Pancreas (tissue), 10 donors: ENCODE data around the gene ATP1A2. TPM values are rescaled to one million over a fixed set of nuclear protein-coding genes. Genes with fewer than 3 reads are reported as not detected.

ENCODE experiments used
- ATAC-seq, 4 donors: fragments of 200-7000 bp; cut with Tn5 transposase; one replicate each; pipeline versions ENCODE4 v1.8.0 to v1.9.1; 2020; ENCODE audit warnings: mild to moderate bottlenecking in 4 of 4, moderate library complexity in 4 of 4
- DNase-seq, 6 donors: peaks; one replicate each; pipeline ENCODE4 v3.0.0-alpha.2; 2020
- FAIRE-seq: peaks from 2 replicates; lab custom pipeline; 2012; peaks lifted over from hg19 to GRCh38; lab: Jason Lieb, UNC
- H3K27ac ChIP-seq, 4 donors: fragments of 200-600 bp; sonication (generic); 1 replicate in 3 of 4; 2 replicates in 1 of 4; pipeline versions ENCODE4 v1.5.0 to v1.8.0; 2020
- H3K27me3 ChIP-seq, 4 donors: fragments of 200-600 bp; one replicate each; pipeline ENCODE4 v1.8.0; 2021
- H3K36me3 ChIP-seq, 3 donors: fragments of 200-600 bp; sonication (generic) in 1 of 3; one replicate each; pipeline versions ENCODE4 v1.5.0 to v1.8.0; 2020 to 2021
- H3K4me1 ChIP-seq, 3 donors: fragments of 200-600 bp; one replicate each; pipeline ENCODE4 v1.8.0; 2021
- H3K4me3 ChIP-seq, 4 donors: fragments of 200-600 bp; sonication (generic) in 2 of 4; one replicate each; pipeline versions ENCODE4 v1.5.0 to v1.8.0; 2020 to 2021
- H3K9me3 ChIP-seq, 4 donors: fragments of 200-600 bp; one replicate each; pipeline ENCODE4 v1.8.0; 2021
- WGBS, 2 donors: extraction: QIAGEN DNeasy Blood & Tissue Kit; methylation state at CpG; one replicate each; pipeline ENCODE4 v1.1.7; 2013; 5-methylcytosine and 5-hydroxymethylcytosine counted together
- intact Hi-C, 3 donors: fragments of 100-400 bp; cut with DNase I; formaldehyde crosslinking; loops; one replicate each; pipeline versions ENCODE4 v1.11.1 to v1.14.2; 2022
- polyA plus RNA-seq, 2 donors: library from polyadenylated mRNA; stranded (reverse); fragments of 200-250 nt; gene quantifications; one replicate each; pipeline ENCODE4 v1.2.3, GENCODE V29; 2013
- total RNA-seq, 6 donors: library from RNA; stranded (reverse); fragmentation: NEBNext Ultra II Directional in 4 of 6; extraction: Animal tissue kit (Norgen Biotek cat#: 25700) in 4 of 6; gene quantifications; one replicate each; pipeline versions ENCODE4 v1.2.1 to v1.2.4, GENCODE V29; 2021 to 2023
- TF ChIP-seq, protein P1 (sequence below), 4 donors: fragments of 200-600 bp; sonication (generic) in 3 of 4; IDR thresholded peaks; one replicate each; pipeline versions ENCODE4 v1.5.0 to v1.8.0; 2021; ENCODE audit warnings: antibody characterized with exemption in 4 of 4
- donor health status: healthy with polysubstance abuse.
- donor health status: DM: no; HTN: no; CAD: no; lungs with moderate emphysema.
- donor health status: DM: no; HTN: no; CAD: no.
- donor health status: control.
- donor health status: control.
- donor health status: Bipolar disorder and iron deficiency.
- donor health status: DM: yes; HTN: yes; CAD: no.
- donor health status: DM: no; HTN: no; CAD: no.
- donor health status: DM: no; HTN: no; CAD: no.
- donor health status: DM: yes; HTN: yes; CAD: no.

The ATP1A2 gene
- total and polyA plus RNA-seq, 8 donors = 0.34 to 2.7 (median 0.53) TPM

DNA sequence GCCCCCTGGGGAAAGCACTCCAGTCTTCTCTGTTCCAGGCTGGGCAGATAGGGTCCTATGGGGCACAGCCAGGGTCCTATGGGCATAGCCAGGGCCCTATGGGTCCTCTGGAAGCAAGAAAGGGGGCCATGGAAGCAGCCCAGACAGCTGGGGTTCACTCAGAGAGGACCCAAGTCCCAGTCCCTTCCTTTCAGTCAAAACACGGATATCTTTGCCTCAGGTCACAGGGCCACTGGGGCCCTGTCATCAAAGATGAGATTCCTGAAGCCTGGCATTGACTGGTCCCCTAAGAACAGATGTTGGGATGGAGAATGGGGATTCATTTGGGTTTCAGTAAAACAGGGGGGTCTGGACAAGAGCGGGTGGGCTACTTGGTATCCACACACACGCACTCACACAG is 25.7 kb upstream of the ATP1A2 start:
- H3K27me3 ChIP-seq = no peaks in the 10 kb centered on the region
- intact Hi-C loops = no loop called here
- TF ChIP-seq, protein P1, sequence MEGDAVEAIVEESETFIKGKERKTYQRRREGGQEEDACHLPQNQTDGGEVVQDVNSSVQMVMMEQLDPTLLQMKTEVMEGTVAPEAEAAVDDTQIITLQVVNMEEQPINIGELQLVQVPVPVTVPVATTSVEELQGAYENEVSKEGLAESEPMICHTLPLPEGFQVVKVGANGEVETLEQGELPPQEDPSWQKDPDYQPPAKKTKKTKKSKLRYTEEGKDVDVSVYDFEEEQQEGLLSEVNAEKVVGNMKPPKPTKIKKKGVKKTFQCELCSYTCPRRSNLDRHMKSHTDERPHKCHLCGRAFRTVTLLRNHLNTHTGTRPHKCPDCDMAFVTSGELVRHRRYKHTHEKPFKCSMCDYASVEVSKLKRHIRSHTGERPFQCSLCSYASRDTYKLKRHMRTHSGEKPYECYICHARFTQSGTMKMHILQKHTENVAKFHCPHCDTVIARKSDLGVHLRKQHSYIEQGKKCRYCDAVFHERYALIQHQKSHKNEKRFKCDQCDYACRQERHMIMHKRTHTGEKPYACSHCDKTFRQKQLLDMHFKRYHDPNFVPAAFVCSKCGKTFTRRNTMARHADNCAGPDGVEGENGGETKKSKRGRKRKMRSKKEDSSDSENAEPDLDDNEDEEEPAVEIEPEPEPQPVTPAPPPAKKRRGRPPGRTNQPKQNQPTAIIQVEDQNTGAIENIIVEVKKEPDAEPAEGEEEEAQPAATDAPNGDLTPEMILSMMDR (IDR thresholded peaks at IDR 0.05) = no peak
- FAIRE-seq (no peak), ATAC-seq (no peak), DNase-seq (no peak)
- H3K4me3 ChIP-seq = no peak overlapping the region
- peaks cover 0 to 29% (median 0%) of the 10 kb centered on the region in 3 donors for H3K36me3 ChIP-seq
- no peaks in the 10 kb centered on the region for H3K4me1 ChIP-seq
- no peak overlapping the region for H3K27ac ChIP-seq
- no peaks in the 10 kb centered on the region for H3K9me3 ChIP-seq
- WGBS, 2 donors = 82 to 98% methylated on average over 3 of the region's 3 CpGs

DNA sequence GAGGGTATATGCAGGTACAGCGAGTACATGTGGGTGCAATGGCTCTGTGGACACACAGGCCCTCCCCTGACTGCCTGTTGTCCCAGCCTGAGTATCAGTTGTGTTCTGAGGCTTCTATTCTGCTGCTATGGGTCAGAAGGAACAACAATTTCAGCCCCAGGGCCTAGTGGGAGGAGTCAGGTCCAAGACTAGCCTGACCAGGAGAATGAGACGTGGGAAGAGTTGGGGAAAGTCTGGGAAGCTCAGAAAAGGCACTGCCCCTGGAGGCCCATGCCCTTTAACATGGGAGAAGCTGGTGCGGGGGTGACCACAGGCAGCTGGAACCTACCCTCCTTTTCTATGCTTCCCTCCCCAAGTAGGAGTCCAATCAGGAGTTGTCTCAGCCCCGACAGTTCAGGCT is 24.8 kb upstream of the ATP1A2 start:
- intact Hi-C loops = no loop called here
- WGBS, 2 donors = 91 to 96% methylated on average over 4 of the region's 4 CpGs

DNA sequence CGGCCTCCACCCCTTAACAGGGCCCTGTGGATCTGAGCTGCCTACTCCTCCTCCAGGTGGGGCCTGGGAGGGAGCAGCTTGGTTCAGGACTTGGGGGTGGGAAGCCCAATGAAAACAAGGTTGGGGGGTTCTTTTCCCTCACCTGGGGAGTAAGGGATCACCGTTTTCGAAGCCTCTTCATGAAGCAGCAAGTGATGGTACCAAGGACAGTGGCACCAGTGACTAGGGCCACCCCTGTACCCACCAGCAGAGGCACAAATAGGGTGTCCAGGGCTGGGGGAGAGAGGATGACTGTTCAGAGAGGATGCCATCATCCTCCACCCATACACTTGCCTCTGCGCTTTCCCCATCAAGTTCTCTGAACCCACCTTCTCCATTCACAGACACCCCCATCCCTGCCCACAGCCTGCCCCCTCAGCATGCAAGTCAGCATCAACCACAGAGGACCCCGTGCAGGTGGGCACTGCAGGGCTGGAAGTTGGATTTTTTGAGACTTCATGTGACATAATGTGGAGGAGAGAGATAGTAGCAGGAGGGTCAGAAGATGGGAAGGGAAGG is 23.8 kb upstream of the ATP1A2 start:
- 89 to 94% methylated on average over 5 of the region's 5 CpGs for WGBS, 2 donors
- H3K36me3 ChIP-seq = peaks cover 0 to 29% (median 0%) of the 10 kb centered on the region in 3 donors
- FAIRE-seq = no peak
- no peak overlapping the region for H3K4me3 ChIP-seq
- no peaks in the 10 kb centered on the region for H3K9me3 ChIP-seq
- H3K27ac ChIP-seq = no peak overlapping the region
- ATAC-seq = no peak
- H3K27me3 ChIP-seq = no peaks in the 10 kb centered on the region
- intact Hi-C loops = no loop called here
- DNase-seq = no peak
- peaks cover 0 to 8% (median 7%) of the 10 kb centered on the region in 3 donors for H3K4me1 ChIP-seq
- TF ChIP-seq, protein P1 (IDR thresholded peaks at IDR 0.05) = no peak

More for the DNA sequence above, 24.8 kb upstream of the ATP1A2 start:
- Histone ChIP-seq H3K4me3 (no peak overlapping the region), H3K9me3 (no peaks in the 10 kb centered on the region), H3K36me3 (peaks cover 0 to 29% (median 0%) of the 10 kb centered on the region in 3 donors), H3K27me3 (no peaks in the 10 kb centered on the region), H3K4me1 (peaks cover 0 to 2% (median 0%) of the 10 kb centered on the region in 3 donors), H3K27ac (no peak overlapping the region)
- no peak for DNase-seq
- FAIRE-seq = no peak
- TF ChIP-seq, protein P1 (IDR thresholded peaks at IDR 0.05) = no peak
- no peak for ATAC-seq

DNA sequence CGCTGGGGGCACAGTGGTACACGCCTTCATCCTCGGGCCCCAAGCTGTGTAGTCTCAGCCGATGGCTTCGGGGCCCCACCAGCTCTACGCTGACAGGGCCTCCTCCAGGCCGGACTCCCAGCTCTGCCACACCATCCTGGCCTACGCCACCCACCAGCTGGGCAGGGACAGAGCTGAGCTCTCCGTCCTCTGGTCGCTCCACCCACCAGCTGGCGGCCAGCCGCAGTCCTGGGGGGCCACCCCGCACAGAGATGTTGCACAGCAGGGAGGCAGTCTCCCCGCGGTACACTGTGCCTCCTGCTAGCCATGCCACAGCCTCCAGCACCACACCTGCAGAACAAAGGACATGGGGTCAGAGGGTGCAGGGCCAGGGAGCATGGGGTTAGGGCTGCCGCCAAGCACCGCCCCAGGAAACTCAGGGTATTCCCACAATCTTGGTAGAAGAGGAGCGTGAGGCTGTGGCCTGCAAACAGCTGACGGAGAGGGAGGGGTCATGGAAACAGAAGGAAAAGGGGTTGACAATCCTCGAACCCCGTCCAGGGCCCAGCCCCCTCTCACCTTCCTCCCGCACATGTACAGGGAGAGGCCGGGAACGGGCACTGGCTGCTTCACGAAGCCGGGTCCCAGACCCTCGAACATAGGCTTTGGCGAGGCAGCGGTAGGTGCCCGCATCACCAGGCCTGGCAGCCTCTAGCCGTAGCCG is 23.0 kb upstream of the ATP1A2 start:
- ATAC-seq = no peak

More for the DNA sequence above, 23.0 kb upstream of the ATP1A2 start:
- no peak overlapping the region for H3K4me3 ChIP-seq
- FAIRE-seq (no peak), DNase-seq (no peak)
- intact Hi-C loops = no loop called here
- no peaks in the 10 kb centered on the region for H3K9me3 ChIP-seq
- H3K36me3 ChIP-seq = peaks cover 0 to 29% (median 0%) of the 10 kb centered on the region in 3 donors
- H3K27me3 ChIP-seq = no peaks in the 10 kb centered on the region
- H3K4me1 ChIP-seq = peaks cover 0 to 16% (median 13%) of the 10 kb centered on the region in 3 donors
- TF ChIP-seq, protein P1 (IDR thresholded peaks at IDR 0.05) = no peak
- WGBS, 2 donors = 95 to 96% methylated on average over 25 to 32 of the region's 32 CpGs
- H3K27ac ChIP-seq = no peak overlapping the region
